ENCODE measurements around the gene C11orf54.

DNA sequence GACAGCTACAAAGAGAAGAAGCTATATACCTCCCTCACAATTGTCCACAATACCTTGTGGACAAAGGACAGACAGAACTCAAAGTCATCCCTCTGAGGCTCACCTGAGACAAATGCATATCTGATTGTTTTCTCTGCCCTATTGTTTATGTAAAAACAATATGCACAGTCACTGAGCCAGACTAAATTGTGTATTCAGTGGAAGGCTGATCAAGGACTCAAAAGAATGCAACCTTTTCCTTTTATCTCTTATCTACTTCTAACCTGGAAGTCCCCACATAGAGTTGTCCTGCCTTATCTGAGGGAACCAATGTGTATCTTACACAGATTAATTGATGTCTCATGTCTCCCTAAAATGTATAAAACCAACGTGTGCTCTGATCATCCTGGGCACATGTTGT is 28.7 kb downstream of the C11orf54 start:
- TF ChIP-seq, protein P1, sequence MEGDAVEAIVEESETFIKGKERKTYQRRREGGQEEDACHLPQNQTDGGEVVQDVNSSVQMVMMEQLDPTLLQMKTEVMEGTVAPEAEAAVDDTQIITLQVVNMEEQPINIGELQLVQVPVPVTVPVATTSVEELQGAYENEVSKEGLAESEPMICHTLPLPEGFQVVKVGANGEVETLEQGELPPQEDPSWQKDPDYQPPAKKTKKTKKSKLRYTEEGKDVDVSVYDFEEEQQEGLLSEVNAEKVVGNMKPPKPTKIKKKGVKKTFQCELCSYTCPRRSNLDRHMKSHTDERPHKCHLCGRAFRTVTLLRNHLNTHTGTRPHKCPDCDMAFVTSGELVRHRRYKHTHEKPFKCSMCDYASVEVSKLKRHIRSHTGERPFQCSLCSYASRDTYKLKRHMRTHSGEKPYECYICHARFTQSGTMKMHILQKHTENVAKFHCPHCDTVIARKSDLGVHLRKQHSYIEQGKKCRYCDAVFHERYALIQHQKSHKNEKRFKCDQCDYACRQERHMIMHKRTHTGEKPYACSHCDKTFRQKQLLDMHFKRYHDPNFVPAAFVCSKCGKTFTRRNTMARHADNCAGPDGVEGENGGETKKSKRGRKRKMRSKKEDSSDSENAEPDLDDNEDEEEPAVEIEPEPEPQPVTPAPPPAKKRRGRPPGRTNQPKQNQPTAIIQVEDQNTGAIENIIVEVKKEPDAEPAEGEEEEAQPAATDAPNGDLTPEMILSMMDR (IDR thresholded peaks at IDR 0.05; ENCODE audit: borderline replicate concordance, extremely low read depth, low read length, poor library complexity, severe bottlenecking), result no peak
- TF ChIP-seq EZH2 (IDR thresholded peaks at IDR 0.05; ENCODE audit: borderline replicate concordance, low read depth, low read length, severe bottlenecking), result no peak

Measured in DND-41 (cell line).